Ascending aorta (tissue), 2 donors: ENCODE measurements around the gene DENND5A. TPM values are rescaled to one million over a fixed set of nuclear protein-coding genes. Genes with fewer than 3 reads are reported as not detected.

Experiments used
- DNase-seq, 2 donors: peaks; one replicate each; pipeline ENCODE4 v3.0.0-alpha.2; 2019; ENCODE audit warnings: low spot score in 2 of 2
- H3K27ac ChIP-seq, 2 donors: fragments of 200-600 bp; sonication (generic); one replicate each; pipeline ENCODE4 v1.5.1; 2016 to 2017; ENCODE audit warnings: mild to moderate bottlenecking in 1 of 2
- H3K27me3 ChIP-seq: fragments of 200-600 bp; sonication (generic); one replicate; pipeline ENCODE4 v1.5.1; 2017
- H3K36me3 ChIP-seq, 2 donors: fragments of 200-600 bp; sonication (generic); one replicate each; pipeline ENCODE4 v1.5.1; 2016
- H3K4me1 ChIP-seq, 2 donors: fragments of 200-600 bp; sonication (generic); one replicate each; pipeline ENCODE4 v1.5.1; 2016 to 2017; ENCODE audit warnings: mild to moderate bottlenecking in 1 of 2
- H3K4me3 ChIP-seq, 2 donors: fragments of 200-600 bp; sonication (generic); one replicate each; pipeline ENCODE4 v1.5.1; 2016 to 2017; ENCODE audit warnings: mild to moderate bottlenecking in 1 of 2
- H3K9me3 ChIP-seq, 2 donors: fragments of 200-600 bp; sonication (generic); one replicate each; pipeline ENCODE4 v1.5.1; 2016
- intact Hi-C: fragments of 100-400 bp; cut with DNase I; formaldehyde crosslinking; loops from one replicate; pipeline ENCODE4 v1.15.1; 2023
- total RNA-seq: library from RNA; depleted of rRNA; stranded (reverse); fragments of >200 nt; gene quantifications from one replicate; pipeline ENCODE4 v1.1.0, GENCODE V29; 2016
- TF ChIP-seq, protein P1 (sequence below), 3 experiments: fragments of 200-600 bp in 2 of 3; fragments of 450-650 bp in 1 of 3; sonication (generic) in 2 of 3; IDR thresholded peaks; one replicate each; pipeline ENCODE4 v1.5.1; 2016 to 2019; ENCODE audit warnings: antibody characterized with exemption in 3 of 3, mild to moderate bottlenecking in 1 of 3, moderate library complexity in 1 of 3

DENND5A gene
- total RNA-seq, 1 donor from 2014 or later, result 111 TPM

- H3K4me1 ChIP-seq, result peaks cover 0 to 11% of the 10 kb centered on the region in 2 donors
- TF ChIP-seq, protein P1, sequence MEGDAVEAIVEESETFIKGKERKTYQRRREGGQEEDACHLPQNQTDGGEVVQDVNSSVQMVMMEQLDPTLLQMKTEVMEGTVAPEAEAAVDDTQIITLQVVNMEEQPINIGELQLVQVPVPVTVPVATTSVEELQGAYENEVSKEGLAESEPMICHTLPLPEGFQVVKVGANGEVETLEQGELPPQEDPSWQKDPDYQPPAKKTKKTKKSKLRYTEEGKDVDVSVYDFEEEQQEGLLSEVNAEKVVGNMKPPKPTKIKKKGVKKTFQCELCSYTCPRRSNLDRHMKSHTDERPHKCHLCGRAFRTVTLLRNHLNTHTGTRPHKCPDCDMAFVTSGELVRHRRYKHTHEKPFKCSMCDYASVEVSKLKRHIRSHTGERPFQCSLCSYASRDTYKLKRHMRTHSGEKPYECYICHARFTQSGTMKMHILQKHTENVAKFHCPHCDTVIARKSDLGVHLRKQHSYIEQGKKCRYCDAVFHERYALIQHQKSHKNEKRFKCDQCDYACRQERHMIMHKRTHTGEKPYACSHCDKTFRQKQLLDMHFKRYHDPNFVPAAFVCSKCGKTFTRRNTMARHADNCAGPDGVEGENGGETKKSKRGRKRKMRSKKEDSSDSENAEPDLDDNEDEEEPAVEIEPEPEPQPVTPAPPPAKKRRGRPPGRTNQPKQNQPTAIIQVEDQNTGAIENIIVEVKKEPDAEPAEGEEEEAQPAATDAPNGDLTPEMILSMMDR (IDR thresholded peaks at IDR 0.05), result no peak
- no peaks in the 10 kb centered on the region for H3K36me3 ChIP-seq
- H3K27me3 ChIP-seq, result no peaks in the 10 kb centered on the region
- no peak for DNase-seq
- H3K9me3 ChIP-seq, result no peaks in the 10 kb centered on the region
- peak overlapping the region; percentile 42 to 63 for H3K27ac ChIP-seq
- intact Hi-C loops, result loop anchor here (5.0 kb wide), 1 partner anchor 48 kb away; the partner anchor contains the start of gene DENND5A
- no peak overlapping the region for H3K4me3 ChIP-seq
Observed at GRCh38 chr11:9219572-9219971, 45.6 kb downstream of the DENND5A start.

GRCh38 chr11:9219115-9219514 is 46.0 kb downstream of the DENND5A start:
- TF ChIP-seq, protein P1 (IDR thresholded peaks at IDR 0.05), result no peak
- Histone ChIP-seq H3K27ac (peak overlapping the region; percentile 42 to 63), H3K4me3 (no peak overlapping the region), H3K27me3 (no peaks in the 10 kb centered on the region), H3K9me3 (no peaks in the 10 kb centered on the region), H3K4me1 (peaks cover 0 to 13% of the 10 kb centered on the region in 2 donors), H3K36me3 (no peaks in the 10 kb centered on the region)
- no peak for DNase-seq
- intact Hi-C loops, result loop anchor here (5.0 kb wide), 1 partner anchor 48 kb away; the partner anchor contains the start of gene DENND5A

- Histone ChIP-seq H3K27ac (no peak overlapping the region), H3K9me3 (no peaks in the 10 kb centered on the region), H3K4me3 (no peak overlapping the region), H3K36me3 (no peaks in the 10 kb centered on the region), H3K27me3 (no peaks in the 10 kb centered on the region), H3K4me1 (peaks cover 0 to 9% of the 10 kb centered on the region in 2 donors)
- intact Hi-C loops, result loop anchor here (5.0 kb wide), 1 partner anchor 53 kb away; the partner anchor contains the start of gene DENND5A
- TF ChIP-seq, protein P1 (IDR thresholded peaks at IDR 0.05), result no peak
- no peak for DNase-seq
Observed at GRCh38 chr11:9214765-9215164, 50.4 kb downstream of the DENND5A start.

DNA sequence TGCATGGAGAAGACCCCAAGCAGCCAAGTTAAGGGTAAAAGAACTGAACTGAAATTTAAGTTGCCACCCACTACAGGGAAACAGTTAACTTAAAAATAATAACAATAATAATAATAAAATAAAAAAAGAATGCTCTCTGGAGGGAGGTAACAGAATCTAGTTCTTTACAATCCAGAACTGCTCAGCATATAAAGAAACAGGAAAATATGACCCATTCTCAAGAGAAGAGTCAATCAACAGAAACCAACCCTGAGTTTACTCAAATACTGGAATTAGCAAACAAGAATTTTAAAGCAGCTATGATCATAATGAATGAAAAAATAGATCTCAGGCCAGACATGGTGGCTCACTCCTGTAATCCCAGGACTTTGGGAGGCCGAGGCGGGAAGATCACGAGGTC is 53.8 kb downstream of the DENND5A start:
- peaks cover 0 to 11% of the 10 kb centered on the region in 2 donors for H3K4me1 ChIP-seq
- intact Hi-C loops, result no loop called here
- TF ChIP-seq, protein P1 (IDR thresholded peaks at IDR 0.05), result no peak
- H3K9me3 ChIP-seq, result no peaks in the 10 kb centered on the region
- no peak overlapping the region for H3K4me3 ChIP-seq
- H3K27ac ChIP-seq, result no peak overlapping the region
- H3K27me3 ChIP-seq, result no peaks in the 10 kb centered on the region
- no peaks in the 10 kb centered on the region for H3K36me3 ChIP-seq
- DNase-seq, result no peak

DNA sequence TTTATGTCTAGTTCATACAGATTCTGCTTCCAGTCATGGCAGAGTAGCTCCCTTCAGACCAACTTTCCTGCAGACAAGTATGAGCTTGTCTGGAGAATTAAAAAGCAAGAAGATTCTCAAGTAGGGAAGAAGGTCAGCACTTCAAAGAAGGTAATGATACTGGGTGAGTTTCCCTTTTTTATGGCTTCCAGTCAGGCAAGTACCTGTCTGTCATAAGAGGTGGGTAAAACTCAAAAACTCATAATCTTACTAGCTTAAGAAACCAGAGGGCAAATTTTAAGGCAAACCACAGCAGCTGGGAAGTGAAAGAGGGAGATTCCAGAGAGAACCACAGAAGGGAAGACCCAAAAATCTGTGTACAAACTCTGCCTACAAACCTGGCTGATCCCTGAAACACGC is 54.2 kb downstream of the DENND5A start:
- no peaks in the 10 kb centered on the region for H3K27me3 ChIP-seq
- H3K36me3 ChIP-seq, result no peaks in the 10 kb centered on the region
- no peak overlapping the region for H3K27ac ChIP-seq
- no peaks in the 10 kb centered on the region for H3K9me3 ChIP-seq
- intact Hi-C loops, result no loop called here
- peaks cover 0 to 11% of the 10 kb centered on the region in 2 donors for H3K4me1 ChIP-seq
- no peak for DNase-seq
- TF ChIP-seq, protein P1 (IDR thresholded peaks at IDR 0.05), result no peak
- no peak overlapping the region for H3K4me3 ChIP-seq
